ENCODE measurements around the gene MAPK8IP2.
A peak's percentile ranks its signal among the peaks of the same experiment; 100 is the strongest.

MAPK8IP2 gene

GRCh38 chr22:50600538-50600937 lies at the start of gene MAPK8IP2:
TSS of gene MAPK8IP2 (plus strand) at chr22:50600793. CDS start at chr22:50600819, 26 bp downstream.
- in situ Hi-C loops (cut with HindIII; ENCODE audit: low pct_ligation_motif_present, low pct_unique_long_range_greater_than_20kb, low sequenced_read_pairs): no loop called here
- peak; percentile 8 for DNase-seq

- no peak for DNase-seq
- in situ Hi-C loops (cut with HindIII; ENCODE audit: low pct_ligation_motif_present, low pct_unique_long_range_greater_than_20kb, low sequenced_read_pairs): no loop called here
Observed at GRCh38 chr22:50551160-50551752, 49.3 kb upstream of the MAPK8IP2 start.

GRCh38 chr22:50553310-50553709 lies 47.3 kb upstream of the MAPK8IP2 start:
- in situ Hi-C loops (cut with HindIII; ENCODE audit: low pct_ligation_motif_present, low pct_unique_long_range_greater_than_20kb, low sequenced_read_pairs): no loop called here

GRCh38 chr22:50556703-50557102 lies 43.9 kb upstream of the MAPK8IP2 start:
- in situ Hi-C loops (cut with HindIII; ENCODE audit: low pct_ligation_motif_present, low pct_unique_long_range_greater_than_20kb, low sequenced_read_pairs): no loop called here
- DNase-seq: no peak

More at GRCh38 chr22:50553310-50553709, 47.3 kb upstream of the MAPK8IP2 start:
- DNase-seq: no peak

GRCh38 chr22:50560034-50560433 lies 40.6 kb upstream of the MAPK8IP2 start:
- in situ Hi-C loops (cut with HindIII; ENCODE audit: low pct_ligation_motif_present, low pct_unique_long_range_greater_than_20kb, low sequenced_read_pairs): no loop called here
- DNase-seq: no peak

- in situ Hi-C loops (cut with HindIII; ENCODE audit: low pct_ligation_motif_present, low pct_unique_long_range_greater_than_20kb, low sequenced_read_pairs): no loop called here
- no peak for DNase-seq
Observed at GRCh38 chr22:50561401-50562358, 38.9 kb upstream of the MAPK8IP2 start.

- in situ Hi-C loops (cut with HindIII; ENCODE audit: low pct_ligation_motif_present, low pct_unique_long_range_greater_than_20kb, low sequenced_read_pairs): no loop called here
- DNase-seq: peak; percentile 92
Observed at GRCh38 chr22:50562523-50563412, 37.8 kb upstream of the MAPK8IP2 start, which contains the start of gene SYCE3. TSS of gene SYCE3 (minus strand) at chr22:50562919. CDS start at chr22:50556405, 6,514 bp downstream.

- no peak for DNase-seq
- in situ Hi-C loops (cut with HindIII; ENCODE audit: low pct_ligation_motif_present, low pct_unique_long_range_greater_than_20kb, low sequenced_read_pairs): no loop called here
Observed at GRCh38 chr22:50563413-50564160, 37.0 kb upstream of the MAPK8IP2 start.

- DNase-seq: no peak
- in situ Hi-C loops (cut with HindIII; ENCODE audit: low pct_ligation_motif_present, low pct_unique_long_range_greater_than_20kb, low sequenced_read_pairs): no loop called here
Observed at GRCh38 chr22:50564289-50564688, 36.3 kb upstream of the MAPK8IP2 start.

GRCh38 chr22:50567721-50568252 lies 32.8 kb upstream of the MAPK8IP2 start:
- in situ Hi-C loops (cut with HindIII; ENCODE audit: low pct_ligation_motif_present, low pct_unique_long_range_greater_than_20kb, low sequenced_read_pairs): no loop called here
- no peak for DNase-seq

GRCh38 chr22:50568626-50569025 lies 32.0 kb upstream of the MAPK8IP2 start:
- no peak for DNase-seq
- in situ Hi-C loops (cut with HindIII; ENCODE audit: low pct_ligation_motif_present, low pct_unique_long_range_greater_than_20kb, low sequenced_read_pairs): no loop called here

GRCh38 chr22:50569041-50569459 lies 31.5 kb upstream of the MAPK8IP2 start:
- in situ Hi-C loops (cut with HindIII; ENCODE audit: low pct_ligation_motif_present, low pct_unique_long_range_greater_than_20kb, low sequenced_read_pairs): no loop called here
- DNase-seq: no peak

GRCh38 chr22:50569896-50570535 lies 30.6 kb upstream of the MAPK8IP2 start:
- DNase-seq: peak; percentile 65
- in situ Hi-C loops (cut with HindIII; ENCODE audit: low pct_ligation_motif_present, low pct_unique_long_range_greater_than_20kb, low sequenced_read_pairs): no loop called here

GRCh38 chr22:50570861-50571260 lies 29.7 kb upstream of the MAPK8IP2 start:
- in situ Hi-C loops (cut with HindIII; ENCODE audit: low pct_ligation_motif_present, low pct_unique_long_range_greater_than_20kb, low sequenced_read_pairs): no loop called here
- DNase-seq: no peak

- DNase-seq: no peak
- in situ Hi-C loops (cut with HindIII; ENCODE audit: low pct_ligation_motif_present, low pct_unique_long_range_greater_than_20kb, low sequenced_read_pairs): no loop called here
Observed at GRCh38 chr22:50571264-50572175, 29.1 kb upstream of the MAPK8IP2 start.

GRCh38 chr22:50572965-50573364 lies 27.6 kb upstream of the MAPK8IP2 start:
- DNase-seq: no peak
- in situ Hi-C loops (cut with HindIII; ENCODE audit: low pct_ligation_motif_present, low pct_unique_long_range_greater_than_20kb, low sequenced_read_pairs): no loop called here

Measured in ACHN (cell line).